Peyer's patch (tissue), 4 donors: ENCODE data around the gene KLHL9.

Experiments used
- POLR2A ChIP-seq, 2 donors: fragments of 450-650 bp; IDR thresholded peaks; one replicate each; pipeline ENCODE4 v1.5.1; 2017; ENCODE audit warnings: antibody characterized with exemption in 2 of 2, mild to moderate bottlenecking in 2 of 2, moderate library complexity in 2 of 2
- TF ChIP-seq, protein P1 (sequence below), 6 experiments: fragments of 450-650 bp in 4 of 6; fragments of 200-600 bp in 2 of 6; sonication (generic) in 1 of 6; IDR thresholded peaks; one replicate each; pipeline ENCODE4 v1.5.1; 2017 to 2019; ENCODE audit warnings: antibody characterized with exemption in 6 of 6, mild to moderate bottlenecking in 3 of 6, moderate library complexity in 1 of 6

- no peak for TF ChIP-seq POLR2A (IDR thresholded peaks at IDR 0.05)
- TF ChIP-seq, protein P1, sequence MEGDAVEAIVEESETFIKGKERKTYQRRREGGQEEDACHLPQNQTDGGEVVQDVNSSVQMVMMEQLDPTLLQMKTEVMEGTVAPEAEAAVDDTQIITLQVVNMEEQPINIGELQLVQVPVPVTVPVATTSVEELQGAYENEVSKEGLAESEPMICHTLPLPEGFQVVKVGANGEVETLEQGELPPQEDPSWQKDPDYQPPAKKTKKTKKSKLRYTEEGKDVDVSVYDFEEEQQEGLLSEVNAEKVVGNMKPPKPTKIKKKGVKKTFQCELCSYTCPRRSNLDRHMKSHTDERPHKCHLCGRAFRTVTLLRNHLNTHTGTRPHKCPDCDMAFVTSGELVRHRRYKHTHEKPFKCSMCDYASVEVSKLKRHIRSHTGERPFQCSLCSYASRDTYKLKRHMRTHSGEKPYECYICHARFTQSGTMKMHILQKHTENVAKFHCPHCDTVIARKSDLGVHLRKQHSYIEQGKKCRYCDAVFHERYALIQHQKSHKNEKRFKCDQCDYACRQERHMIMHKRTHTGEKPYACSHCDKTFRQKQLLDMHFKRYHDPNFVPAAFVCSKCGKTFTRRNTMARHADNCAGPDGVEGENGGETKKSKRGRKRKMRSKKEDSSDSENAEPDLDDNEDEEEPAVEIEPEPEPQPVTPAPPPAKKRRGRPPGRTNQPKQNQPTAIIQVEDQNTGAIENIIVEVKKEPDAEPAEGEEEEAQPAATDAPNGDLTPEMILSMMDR (IDR thresholded peaks at IDR 0.05) = no peak
These were observed 39.2 kb downstream of the KLHL9 start for GRCh38 chr9:21295992-21296391.
